Non-pigmented ciliary epithelial cell (primary cell): ENCODE data around the gene HSPA12B.

Experiments used
- DNase-seq: peaks from one replicate; pipeline ENCODE4 v3.0.0-alpha.2; 2010; ENCODE audit warnings: low read depth

The HSPA12B gene

GRCh38 chr20:3705491-3705969 is 27.0 kb upstream of the HSPA12B start:
- DNase-seq = no peak

GRCh38 chr20:3705970-3706739 is 26.3 kb upstream of the HSPA12B start:
- DNase-seq = no peak

GRCh38 chr20:3706774-3707507 is 25.5 kb upstream of the HSPA12B start:
- DNase-seq = no peak

- DNase-seq = no peak
Observed at GRCh38 chr20:3707508-3707899, 25.0 kb upstream of the HSPA12B start.

GRCh38 chr20:3710011-3710466 is 22.4 kb upstream of the HSPA12B start:
- DNase-seq = no peak

GRCh38 chr20:3710703-3711483 is 21.6 kb upstream of the HSPA12B start:
- DNase-seq = no peak

- DNase-seq = no peak
Observed at GRCh38 chr20:3711484-3711941, 21.0 kb upstream of the HSPA12B start.

GRCh38 chr20:3712279-3712873 is 20.1 kb upstream of the HSPA12B start, which contains the start of gene SIGLEC1:
TSS of gene SIGLEC1 (minus strand) at chr20:3712600. CDS start at chr20:3707128, 5,472 bp downstream.
- DNase-seq = no peak

GRCh38 chr20:3714092-3714491 is 18.4 kb upstream of the HSPA12B start:
- no peak for DNase-seq

GRCh38 chr20:3716195-3716834 is 16.2 kb upstream of the HSPA12B start:
- no peak for DNase-seq

- no peak for DNase-seq
Observed at GRCh38 chr20:3719046-3719445, 13.4 kb upstream of the HSPA12B start.

GRCh38 chr20:3720068-3720467 is 12.4 kb upstream of the HSPA12B start:
- no peak for DNase-seq

GRCh38 chr20:3720626-3721025 is 11.9 kb upstream of the HSPA12B start:
- no peak for DNase-seq

GRCh38 chr20:3721912-3722311 is 10.6 kb upstream of the HSPA12B start:
- no peak for DNase-seq

- no peak for DNase-seq
Observed at GRCh38 chr20:3723284-3723683, 9.2 kb upstream of the HSPA12B start.

GRCh38 chr20:3724356-3724755 is 8.1 kb upstream of the HSPA12B start:
- DNase-seq = no peak

GRCh38 chr20:3727401-3728021 is 5.0 kb upstream of the HSPA12B start:
- no peak for DNase-seq

- DNase-seq = no peak
Observed at GRCh38 chr20:3728354-3728753, 4.1 kb upstream of the HSPA12B start.

- DNase-seq = no peak
Observed at GRCh38 chr20:3728876-3729275, 3.6 kb upstream of the HSPA12B start.

- no peak for DNase-seq
Observed at GRCh38 chr20:3729378-3729777, 3.1 kb upstream of the HSPA12B start.
